Ramos (cell line): ENCODE measurements around the gene KIAA1958.

Experiments used
- in situ Hi-C: fragments of 300-500 bp; cut with MboI; formaldehyde crosslinking; loops from one replicate; pipeline ENCODE4 v1.14.3; 2022; ENCODE audit warnings: low sequenced_read_pairs; ENCODE audit not compliant: unreplicated experiment

KIAA1958 gene

GRCh38 chr9:112527959-112528358 is 41.3 kb downstream of the KIAA1958 start:
- in situ Hi-C loops: no loop called here

DNA sequence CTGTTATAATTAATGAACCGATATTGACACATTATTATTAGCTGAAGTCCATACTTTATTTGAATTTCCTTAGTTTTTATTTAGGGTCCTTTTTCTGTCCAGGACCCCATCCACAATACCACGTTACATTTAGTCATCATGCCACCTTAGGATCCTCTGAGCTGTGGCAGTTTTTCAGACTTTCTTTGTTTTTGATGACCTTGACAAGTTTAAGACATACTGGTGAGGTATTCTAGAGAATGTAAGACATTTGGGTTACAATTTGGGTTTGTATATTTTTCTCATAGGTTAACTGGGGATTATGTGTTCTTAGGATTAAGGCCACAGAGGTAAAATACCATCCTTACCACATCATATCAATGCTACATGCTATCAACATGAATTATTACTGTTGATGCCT is 42.7 kb downstream of the KIAA1958 start:
- in situ Hi-C loops: no loop called here

DNA sequence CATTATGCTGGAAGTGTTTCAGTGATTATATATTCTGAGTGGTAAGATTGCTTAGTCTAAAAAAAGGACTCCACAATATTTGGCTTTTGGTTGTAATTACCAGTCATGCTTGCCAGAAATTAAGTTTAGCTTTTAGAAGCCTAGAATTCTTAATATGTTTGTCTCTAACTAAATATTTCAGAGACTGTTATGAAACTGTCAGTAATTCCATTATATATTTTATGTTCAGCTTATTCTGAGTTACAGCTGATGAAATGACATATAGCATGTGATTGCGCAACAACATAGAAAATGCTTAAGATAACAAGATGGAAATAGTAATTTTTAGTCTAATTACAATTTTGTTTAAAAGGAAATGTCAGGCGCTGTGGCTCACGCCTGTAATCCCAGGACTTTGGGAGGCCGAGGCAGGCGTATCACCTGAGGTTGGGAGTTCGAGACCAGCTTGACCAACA is 44.2 kb downstream of the KIAA1958 start:
- in situ Hi-C loops: no loop called here

DNA sequence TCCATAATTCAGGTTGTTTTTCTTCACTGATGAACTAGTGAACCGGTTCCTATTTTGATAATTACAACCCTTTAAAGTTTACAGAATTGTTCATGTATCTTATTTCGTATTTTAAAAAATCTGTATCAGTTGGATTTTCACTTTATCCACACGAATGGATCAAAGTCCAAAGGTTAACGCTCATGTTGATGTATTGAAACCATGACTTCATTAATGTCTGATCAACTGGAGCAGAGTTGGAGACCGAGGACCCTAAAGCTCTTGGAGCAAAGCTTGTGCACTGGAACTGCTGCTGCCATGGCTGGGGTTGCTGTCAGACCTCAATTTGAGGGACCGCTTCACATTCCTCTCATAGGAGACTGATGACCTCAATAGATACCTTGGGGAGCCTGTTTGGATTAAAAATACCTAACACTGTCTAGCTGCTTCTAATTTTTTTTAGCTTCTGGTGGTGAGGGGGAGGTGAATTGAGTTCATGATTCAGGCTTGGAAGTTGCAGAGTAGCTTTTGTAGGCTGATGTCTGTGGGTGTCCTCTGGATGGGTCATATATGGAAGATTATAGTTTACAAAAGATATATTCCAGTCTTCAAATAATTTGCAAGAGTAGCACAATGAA is 45.1 kb downstream of the KIAA1958 start:
- in situ Hi-C loops: no loop called here

GRCh38 chr9:112532427-112532826 is 45.8 kb downstream of the KIAA1958 start:
- in situ Hi-C loops: no loop called here

GRCh38 chr9:112533660-112534059 is 47.0 kb downstream of the KIAA1958 start:
- in situ Hi-C loops: no loop called here

DNA sequence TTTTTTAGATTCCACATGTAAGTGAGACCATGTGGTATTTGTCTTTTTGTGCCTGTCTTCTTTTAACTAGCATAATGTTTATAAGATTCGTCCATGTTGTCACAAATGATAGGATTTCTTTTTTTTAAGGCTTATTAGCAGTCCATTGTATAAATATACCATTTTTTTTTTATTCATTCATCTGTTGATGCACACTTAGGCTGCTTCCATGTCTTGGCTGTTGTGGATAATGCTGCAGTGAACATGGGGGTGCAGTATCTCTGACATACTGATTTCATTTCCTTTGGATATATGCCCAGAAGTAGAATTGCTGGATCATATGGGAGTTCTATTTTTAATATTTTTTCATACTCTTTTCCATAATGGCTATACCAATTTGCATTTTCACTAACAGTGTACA is 48.7 kb downstream of the KIAA1958 start:
- in situ Hi-C loops: no loop called here

DNA sequence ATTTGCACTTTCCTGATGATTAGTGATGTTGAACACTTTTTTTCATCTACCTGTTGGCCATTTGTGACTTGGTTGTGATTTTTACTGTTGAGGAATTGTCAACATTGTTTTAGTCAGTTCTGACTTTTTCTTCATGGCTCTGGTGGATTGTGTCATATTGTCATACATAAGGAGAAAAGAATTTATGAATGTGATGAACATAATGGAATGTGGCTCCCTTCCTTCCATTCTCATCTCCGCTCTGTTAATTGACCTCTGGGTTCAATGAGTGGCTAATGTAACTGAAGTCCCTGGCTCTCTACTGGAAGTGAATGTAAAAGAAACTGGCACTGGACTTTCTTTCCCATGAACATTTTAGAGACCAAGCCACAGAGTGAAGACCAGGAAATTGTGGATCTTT is 49.2 kb downstream of the KIAA1958 start:
- in situ Hi-C loops: no loop called here

DNA sequence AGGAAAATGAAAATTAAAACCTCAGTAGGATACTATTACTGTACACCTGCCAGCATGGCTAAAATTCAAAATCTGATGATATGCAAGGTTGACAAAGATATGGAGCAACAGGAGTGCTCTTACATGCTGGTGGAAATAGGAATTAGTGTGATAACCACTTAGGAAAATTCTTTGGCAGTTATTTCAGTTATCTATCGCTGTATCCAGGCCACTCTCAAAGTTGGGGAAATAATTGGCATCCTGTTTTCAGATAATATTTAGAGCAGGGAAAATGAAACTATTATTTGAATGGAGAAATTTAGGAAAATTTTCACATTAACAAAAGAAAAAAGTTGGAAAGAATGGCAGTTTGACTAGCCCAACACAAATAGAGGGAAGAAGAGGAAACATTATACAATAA is 50.9 kb downstream of the KIAA1958 start:
- in situ Hi-C loops: no loop called here

DNA sequence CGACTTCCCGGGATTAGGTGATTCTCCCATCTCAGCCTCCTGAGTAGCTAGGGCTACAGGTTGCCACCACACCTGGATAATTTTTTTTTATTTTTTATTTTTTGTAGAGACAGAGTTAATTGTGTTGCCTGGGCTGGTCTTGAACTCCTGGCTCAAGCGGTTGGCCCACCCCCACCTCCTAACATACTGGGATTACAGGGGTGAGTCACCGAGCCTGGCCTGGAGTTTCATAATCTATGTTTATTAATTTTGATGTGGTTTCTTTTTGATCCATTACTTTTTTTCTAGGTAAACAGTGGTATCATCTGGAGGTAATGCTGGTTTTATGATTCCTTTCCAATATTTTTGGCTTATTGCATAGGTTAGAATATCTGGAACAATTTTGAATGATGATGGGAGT is 54.2 kb downstream of the KIAA1958 start:
- in situ Hi-C loops: no loop called here

- in situ Hi-C loops: no loop called here
Measured at GRCh38 chr9:112541685-112542084, 55.1 kb downstream of the KIAA1958 start.

DNA sequence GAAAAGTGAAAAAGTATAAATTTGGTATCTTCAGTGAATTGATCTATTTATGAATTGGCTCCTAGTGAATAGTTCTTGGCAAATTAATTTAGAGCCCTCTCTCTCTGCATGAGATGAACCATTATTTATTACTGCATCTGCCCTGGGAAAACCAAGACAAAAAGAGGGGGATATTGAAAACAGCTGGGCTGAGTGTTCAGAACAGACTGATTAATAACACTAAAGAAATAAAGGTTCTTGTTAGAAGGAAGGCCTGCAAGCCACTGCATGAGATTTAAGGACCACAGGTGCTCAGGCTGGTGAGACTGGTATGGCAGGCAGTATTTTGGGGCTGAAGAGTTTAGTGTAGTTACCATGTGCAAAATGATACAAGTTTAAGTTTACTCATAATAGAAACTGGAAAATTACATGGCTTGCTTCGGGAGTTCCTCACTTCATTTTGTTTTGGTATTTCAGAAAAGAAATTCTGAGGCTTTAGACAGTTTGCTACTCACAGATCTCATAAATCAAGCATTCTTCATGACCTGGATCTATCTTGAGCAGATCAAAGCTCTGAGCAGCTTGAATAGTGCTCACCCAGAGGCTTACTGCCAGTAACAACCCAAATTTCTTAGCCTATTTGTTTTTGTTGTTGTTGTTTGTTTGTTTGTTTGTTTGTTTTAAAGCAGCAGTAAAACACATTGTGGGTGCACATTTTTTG is 56.1 kb downstream of the KIAA1958 start:
- in situ Hi-C loops: no loop called here

DNA sequence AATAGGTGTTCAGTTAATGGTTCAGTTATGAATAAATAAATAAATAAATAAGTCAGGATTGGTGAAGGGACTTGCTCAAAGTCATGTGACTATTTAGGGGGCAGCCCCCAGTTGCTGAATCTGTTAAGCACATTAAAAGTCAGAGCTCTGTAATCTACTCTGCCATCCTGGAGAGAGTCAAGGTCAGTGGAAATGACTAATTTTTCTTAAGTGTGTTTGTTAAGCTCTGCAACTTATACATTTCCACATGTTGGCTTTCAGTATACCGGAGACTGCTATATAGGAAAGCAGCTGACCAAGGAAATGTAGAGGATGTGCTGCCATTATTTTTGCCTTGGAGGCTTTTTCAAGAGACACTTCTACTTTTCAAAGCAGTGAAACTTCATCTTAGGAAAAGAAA is 57.9 kb downstream of the KIAA1958 start:
- in situ Hi-C loops: no loop called here

DNA sequence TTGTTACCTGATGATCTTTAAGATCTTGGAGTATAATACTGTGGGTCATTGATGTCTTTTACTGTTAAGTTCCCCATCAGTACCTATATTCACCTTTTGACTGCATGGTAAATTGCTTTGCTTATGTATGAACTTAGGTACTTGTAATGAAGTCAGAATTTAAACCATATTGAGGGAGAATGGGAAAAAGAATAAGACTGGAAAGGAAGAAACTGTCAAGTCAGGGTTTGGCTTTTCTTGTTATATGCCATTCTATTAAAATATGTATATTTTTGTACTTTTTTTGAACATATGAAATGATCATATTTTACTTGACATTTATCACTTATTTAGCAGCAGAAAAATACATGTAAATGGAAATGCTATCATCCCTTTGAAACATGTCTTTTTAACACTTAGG is 58.6 kb downstream of the KIAA1958 start:
- in situ Hi-C loops: no loop called here

DNA sequence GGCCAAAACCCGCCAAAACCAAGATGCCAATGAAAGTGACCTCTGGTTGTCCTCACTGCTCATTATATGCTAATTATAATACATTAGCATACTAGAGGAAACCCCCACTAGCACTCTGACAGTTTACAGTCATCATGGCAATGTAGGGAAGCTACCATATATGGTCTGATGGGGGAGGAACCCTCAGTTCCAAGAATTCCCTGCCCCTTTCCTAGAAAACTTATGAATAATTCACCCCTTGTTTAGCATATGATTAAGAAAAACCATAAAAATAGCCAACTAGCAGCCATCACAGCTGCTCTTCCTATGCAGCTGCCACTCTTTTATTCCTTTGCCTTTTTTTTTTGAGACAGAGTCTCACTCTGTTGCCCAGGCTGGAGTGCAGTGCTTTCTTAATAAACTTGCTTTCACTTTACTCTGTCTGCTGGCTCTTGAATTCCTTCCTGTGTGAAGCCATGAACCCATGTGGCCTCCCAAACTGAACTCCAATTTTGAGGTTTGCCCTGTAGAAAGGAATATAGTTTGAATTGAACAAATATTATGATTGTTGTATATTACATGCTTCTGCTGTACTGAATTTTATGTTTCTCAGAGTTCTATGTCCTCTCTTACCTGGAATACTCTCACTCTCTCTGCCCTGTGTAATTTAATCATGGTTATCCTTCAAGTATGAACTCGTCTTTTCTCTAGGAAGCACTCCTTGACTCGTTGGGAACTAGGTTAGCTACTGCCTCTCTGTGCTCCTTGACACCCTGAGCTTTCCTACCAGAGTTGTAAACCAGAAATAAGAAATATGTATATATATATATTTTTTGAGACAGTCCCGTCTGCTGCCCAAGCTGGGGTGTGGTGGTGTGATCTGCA is 59.8 kb downstream of the KIAA1958 start:
- in situ Hi-C loops: no loop called here

GRCh38 chr9:112548051-112548440 is 61.4 kb downstream of the KIAA1958 start:
- in situ Hi-C loops: no loop called here

GRCh38 chr9:112548836-112549595 is 62.4 kb downstream of the KIAA1958 start:
- in situ Hi-C loops: no loop called here

GRCh38 chr9:112550531-112550930 is 63.9 kb downstream of the KIAA1958 start:
- in situ Hi-C loops: no loop called here

- in situ Hi-C loops: no loop called here
Measured at GRCh38 chr9:112551641-112552040, 65.0 kb downstream of the KIAA1958 start.

- in situ Hi-C loops: no loop called here
Measured at GRCh38 chr9:112552229-112553056, 65.8 kb downstream of the KIAA1958 start.
